HG02885 (cell line): Measurements from ENCODE around the gene RNU6-8.

Source experiments
- ATAC-seq: cut with Tn5 transposase; IDR thresholded peaks from one replicate; pipeline ENCODE4 v1.9.1; 2021; ENCODE audit warnings: mild to moderate bottlenecking; ENCODE audit not compliant: unreplicated experiment, poor library complexity

RNU6-8 gene

GRCh38 chr14:32205984-32206383 lies 2.9 kb upstream of the RNU6-8 start:
- ATAC-seq: no peak

DNA sequence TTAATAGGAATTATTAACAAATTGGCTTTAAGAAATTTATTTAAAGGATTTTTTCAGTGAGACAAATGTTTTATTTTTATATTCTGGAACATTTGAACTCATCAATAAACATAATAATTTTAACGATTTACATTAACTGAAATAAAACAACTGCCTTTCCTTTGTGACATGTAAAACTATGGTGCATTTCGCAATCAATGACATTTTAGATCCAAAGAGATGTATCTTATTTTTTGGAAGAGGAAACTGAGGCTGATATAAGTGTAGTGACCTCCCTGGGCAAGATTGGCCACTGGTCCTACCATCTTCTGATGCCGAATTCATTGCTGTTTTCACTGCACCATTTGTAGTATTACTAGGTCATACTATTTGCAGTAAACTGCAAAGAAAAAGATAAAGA lies 2.5 kb upstream of the RNU6-8 start:
- no peak for ATAC-seq

- no peak for ATAC-seq
Observed at GRCh38 chr14:32203928-32204357, 874 bp upstream of the RNU6-8 start.

DNA sequence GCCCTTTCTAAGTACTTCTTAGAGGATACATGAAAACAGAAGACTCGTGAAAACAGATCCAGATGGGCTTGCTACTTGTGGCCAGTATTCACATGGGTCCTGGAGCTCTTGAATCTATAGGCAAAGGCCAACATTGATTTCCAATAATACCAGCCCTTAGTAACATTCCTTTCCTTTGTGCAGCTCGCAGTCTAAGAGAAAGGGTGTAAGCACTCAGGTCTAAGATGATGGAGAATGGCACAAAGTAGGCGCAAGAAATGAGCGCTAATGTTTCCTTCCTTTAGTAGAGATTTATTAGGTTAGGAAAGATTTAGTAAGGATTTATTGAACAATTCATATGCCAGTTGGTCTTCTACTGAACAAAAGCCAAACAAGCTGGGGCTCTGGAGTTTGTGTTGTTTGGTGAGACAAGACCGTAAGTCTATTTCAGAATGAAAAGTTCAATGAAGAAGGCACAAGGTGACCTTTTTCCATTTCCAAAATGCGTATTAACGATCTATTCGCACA lies 525 bp downstream of the RNU6-8 start:
- no peak for ATAC-seq

GRCh38 chr14:32201816-32202490 lies 1.1 kb downstream of the RNU6-8 start, which contains the start of gene RNU6-7:
TSS of gene RNU6-7 (plus strand) at chr14:32202045.
- ATAC-seq: no peak

DNA sequence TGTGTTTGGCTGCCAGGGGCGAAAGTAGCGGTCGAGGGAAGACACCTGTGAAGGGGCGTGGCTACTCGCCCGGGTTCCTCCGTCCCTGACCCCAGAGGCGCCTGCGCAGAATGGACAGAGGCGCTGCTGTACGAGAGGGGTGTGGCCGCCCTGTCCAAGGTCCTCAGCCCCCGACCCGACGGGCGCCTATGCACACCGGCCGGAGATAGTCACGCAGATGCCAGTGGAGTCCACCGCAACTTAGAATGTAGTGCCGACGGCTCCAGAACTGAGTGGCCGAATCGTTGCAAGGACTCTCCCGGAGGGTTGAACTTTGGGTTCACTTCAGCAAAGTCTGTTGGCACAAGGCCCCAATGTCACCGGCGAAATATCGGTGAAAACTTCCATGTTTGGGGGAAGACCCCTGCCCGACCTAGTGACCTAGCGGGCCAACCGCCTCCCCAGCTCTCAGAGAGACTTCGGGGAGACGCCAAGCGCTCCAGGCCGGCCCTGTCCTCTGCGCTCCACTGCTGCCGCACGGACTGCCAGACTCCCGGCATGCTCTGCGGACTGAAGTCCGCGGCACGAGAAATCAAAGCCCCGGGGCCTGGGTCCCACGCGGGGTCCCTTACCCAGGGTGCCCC lies 1.8 kb downstream of the RNU6-8 start:
- peak; percentile 64 for ATAC-seq

- peak; percentile 28 for ATAC-seq
Observed at GRCh38 chr14:32200368-32201192, 2.5 kb downstream of the RNU6-8 start.

DNA sequence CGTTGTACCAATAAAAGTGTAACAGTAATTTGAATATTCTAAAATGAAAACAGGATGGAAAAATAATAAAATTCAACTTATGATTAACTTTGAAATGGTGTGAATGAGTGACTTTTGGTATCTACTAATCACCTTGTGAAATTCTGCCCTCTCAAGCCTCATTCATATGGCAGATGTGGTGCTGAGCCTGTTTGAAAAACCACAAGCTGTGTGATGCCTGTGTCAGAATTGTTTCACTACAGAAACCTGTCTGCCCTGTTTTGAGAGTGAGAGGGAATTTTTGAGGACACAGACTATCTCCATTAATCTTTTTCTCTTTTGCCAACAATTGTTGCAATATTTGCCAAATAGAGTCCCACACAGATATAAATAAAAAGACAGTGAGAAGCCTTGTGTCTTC lies 5.2 kb downstream of the RNU6-8 start:
- ATAC-seq: no peak

DNA sequence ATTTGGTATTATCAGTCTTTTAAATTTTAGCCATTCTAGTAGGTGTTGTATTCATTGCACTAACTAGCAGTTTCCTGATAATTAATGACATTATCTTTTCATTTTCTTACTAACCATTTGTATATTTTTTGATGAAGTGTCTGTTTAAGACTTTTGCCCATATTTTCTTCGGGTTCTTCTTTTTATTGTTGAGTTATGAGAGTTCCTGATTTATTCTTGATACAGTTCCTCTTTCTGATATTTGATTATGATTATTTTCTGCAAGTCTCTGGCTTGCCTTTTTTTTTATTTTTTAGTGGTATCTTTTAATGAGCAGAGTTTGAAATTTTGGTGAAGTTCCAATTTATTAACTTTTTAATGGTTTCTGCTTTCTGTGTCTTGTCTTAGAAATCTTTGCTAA lies 7.4 kb downstream of the RNU6-8 start:
- no peak for ATAC-seq

DNA sequence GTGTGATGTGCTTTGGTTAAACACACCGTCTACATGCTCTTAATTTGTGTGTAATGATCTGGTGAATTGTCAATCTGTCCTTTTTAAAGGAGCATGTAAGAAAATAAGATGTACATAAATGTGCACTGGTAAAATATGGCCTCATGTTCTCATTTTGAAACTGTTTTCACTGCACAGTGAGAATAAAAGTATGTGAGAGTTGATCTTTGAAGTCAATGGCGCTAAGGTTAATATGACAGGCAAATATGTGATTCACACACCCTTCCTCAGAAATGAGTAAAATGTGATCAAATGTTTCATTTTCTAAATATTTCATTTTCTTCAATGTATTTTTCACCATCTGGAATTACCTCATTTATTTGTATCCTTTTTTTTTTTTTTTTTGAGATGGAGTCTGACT lies 9.5 kb downstream of the RNU6-8 start:
- no peak for ATAC-seq

- no peak for ATAC-seq
Observed at GRCh38 chr14:32192712-32193373, 10.2 kb downstream of the RNU6-8 start.

GRCh38 chr14:32190673-32191072 lies 12.4 kb downstream of the RNU6-8 start:
- no peak for ATAC-seq

DNA sequence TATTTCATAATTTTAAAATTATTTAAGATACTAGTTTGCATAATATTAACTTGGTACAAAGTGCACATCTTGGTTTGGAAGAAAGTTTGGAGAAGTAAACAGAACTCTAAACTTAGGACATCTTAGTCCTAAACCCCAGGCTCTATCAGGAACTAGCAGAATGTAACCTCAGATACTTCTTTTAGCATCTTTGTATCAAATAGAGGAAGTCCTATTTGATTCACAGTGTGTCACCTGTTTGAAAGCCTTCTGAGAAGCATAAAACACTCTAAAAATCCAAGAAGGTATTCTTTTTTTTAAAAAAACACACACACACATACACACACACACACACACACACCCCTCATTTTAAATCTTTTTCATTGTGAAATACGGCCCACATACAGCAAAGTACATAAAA lies 13.3 kb downstream of the RNU6-8 start:
- no peak for ATAC-seq

- ATAC-seq: peak; percentile 81
Observed at GRCh38 chr14:32186248-32186647, 16.8 kb downstream of the RNU6-8 start.

- ATAC-seq: no peak
Observed at GRCh38 chr14:32185097-32185496, 18.0 kb downstream of the RNU6-8 start.

GRCh38 chr14:32183151-32184058 lies 19.7 kb downstream of the RNU6-8 start:
- no peak for ATAC-seq

- no peak for ATAC-seq
Observed at GRCh38 chr14:32171469-32171868, 31.6 kb downstream of the RNU6-8 start.

- ATAC-seq: no peak
Observed at GRCh38 chr14:32169191-32169590, 33.9 kb downstream of the RNU6-8 start.

DNA sequence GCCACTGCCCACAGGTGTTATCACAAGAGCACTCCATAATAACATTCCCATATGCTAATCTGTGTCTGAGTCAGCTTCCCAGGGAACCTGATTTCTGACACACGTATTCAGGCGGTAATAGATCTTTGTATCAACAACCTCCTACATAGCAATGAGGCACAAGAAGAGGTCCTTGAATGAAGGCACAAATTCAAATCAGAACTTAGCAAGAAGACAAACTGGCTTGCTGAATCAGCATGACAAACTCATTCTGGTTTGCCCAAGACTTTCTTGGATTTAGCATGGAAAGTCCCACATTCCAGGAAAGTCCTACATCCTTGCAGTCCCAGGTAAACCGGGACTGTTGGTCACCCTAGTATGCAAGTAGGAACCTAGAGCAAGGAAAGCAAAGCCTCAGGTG lies 35.2 kb downstream of the RNU6-8 start:
- ATAC-seq: no peak

DNA sequence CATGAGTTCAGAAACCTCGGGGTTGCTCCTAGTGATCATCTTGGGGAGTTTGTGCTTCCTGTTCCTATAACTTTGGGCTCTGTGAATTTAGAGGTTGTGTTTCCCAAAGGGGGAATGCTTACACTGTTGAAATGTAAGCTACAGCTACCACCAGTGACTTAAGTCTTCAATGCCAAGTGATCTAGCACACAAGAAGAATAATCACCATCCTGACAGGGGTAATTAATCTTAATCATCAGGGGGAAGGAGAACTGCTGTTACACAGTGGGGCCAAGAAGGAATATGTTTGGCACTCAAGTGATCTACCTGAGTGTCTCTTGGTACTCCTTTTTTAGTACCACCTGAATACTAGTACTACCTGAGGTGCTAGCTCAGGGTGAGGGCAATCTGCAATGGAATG lies 36.1 kb downstream of the RNU6-8 start:
- no peak for ATAC-seq
